ENCODE measurements around the gene KLHL21.

The KLHL21 gene

DNA sequence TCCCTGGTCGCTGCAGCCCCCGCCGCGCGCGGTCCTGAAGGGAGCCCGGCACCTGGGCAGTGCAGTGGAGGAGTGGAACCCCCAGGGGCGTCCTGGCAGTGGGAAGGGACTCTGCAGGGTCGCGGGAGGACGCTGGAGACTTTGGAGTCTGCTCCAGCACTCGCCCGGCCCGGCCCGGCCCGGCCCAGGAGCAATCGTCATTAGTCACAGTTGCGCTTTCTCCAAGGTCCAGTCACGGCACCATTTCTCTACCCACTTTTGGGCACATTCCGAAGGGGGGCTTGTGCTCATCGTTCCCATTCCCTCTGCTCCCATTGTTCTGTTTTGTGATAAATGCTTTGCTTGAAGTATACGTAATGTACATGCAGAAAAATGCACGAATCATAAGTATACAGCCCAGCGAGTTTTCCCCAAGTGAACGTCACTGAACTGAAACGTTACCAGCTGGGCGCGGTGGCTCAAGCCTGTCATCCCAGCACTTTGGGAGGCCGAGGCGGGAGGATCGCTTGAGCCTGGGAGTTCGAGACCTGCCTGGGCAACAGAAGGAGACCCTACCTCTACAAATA is 23.0 kb upstream of the KLHL21 start:
- no peak for DNase-seq (ENCODE audit: low read depth)

DNA sequence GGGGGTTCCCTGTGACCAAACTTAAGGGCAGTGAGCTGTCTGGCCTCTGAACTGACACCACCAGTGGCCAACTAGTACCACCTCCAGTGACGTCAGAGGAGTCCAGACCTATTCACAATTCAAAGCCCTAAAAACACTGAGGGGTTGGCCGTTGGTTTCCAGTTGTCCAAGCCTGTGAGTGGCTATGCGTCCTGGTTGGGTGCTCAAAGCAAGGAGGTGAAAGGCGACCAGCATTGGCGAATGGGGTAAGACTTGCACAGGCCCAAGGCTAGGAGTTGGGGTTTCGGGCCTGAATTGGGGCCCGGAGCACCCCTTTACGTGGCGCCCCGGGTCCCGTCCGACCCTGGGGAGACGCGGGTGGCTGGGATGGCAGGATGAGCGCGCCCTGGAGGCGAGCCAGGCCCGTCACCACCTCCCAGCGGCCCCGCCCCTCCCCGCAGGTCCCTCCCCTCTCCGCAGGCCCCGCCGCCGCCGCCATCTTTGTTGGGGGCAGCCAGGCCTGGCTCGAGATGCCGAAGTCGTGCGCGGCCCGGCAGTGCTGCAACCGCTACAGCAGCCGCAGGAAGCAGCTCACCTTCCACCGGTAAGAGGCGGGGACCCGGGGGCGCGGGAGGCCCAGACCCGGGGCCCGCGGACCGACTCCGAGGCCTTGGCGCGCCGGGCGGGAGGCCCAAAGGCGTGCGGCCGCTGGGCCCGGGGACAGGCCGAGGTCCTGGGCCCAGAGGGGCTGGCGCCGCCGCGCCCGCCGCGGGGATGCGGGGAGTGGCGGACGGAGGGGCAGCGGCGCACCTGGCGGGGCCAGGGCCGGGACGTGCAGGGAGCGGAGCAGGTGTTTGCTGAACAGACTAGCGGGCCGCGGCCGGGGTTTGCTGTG is 22.3 kb upstream of the KLHL21 start, which contains the start of gene THAP3:
Gene THAP3 (plus strand): TSS at position 159 of the 874 bp plus-strand sequence. CDS start 351 bp downstream, at position 510.
- no peak for DNase-seq (ENCODE audit: low read depth)

- no peak for DNase-seq (ENCODE audit: low read depth)
These were observed 20.7 kb upstream of the KLHL21 start for GRCh38 chr1:6623269-6623965.

DNA sequence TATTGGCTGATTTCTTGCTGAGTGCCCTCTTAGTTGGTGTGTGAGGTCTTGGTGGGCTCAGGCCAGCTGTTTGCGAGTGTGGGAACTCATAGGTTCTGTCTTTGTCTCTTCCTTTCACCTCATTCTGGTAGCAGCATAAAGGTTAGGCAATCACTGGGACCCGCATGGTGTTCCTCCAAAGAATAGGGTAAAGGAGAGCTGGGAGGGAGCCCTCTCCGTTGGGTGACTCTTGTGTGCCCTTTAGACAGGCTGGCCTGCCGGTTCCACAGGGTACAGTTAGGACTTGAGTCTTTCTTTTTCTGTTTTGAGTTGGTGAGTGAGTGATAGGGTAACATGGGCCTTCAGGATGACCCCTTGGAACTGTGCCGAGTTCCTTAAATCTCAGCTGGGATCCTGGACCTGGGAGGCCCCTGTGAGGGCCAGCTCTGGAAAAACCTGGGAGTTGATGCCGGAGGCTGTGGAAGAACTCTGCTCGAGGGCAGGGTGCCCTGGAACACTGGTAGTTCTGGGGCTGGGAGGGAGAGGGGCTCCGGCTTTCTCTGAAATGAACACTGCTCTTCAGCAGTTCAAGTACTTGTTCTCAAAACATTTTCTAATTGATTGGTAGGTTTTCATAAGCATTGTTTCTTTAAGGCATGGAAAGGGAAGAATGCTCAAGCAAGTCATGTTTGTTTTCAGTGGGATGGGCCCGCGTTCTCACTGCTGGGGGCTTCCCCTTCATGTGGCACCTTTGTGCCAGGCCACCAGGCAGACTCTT is 19.9 kb upstream of the KLHL21 start:
- no peak for DNase-seq (ENCODE audit: low read depth)

DNA sequence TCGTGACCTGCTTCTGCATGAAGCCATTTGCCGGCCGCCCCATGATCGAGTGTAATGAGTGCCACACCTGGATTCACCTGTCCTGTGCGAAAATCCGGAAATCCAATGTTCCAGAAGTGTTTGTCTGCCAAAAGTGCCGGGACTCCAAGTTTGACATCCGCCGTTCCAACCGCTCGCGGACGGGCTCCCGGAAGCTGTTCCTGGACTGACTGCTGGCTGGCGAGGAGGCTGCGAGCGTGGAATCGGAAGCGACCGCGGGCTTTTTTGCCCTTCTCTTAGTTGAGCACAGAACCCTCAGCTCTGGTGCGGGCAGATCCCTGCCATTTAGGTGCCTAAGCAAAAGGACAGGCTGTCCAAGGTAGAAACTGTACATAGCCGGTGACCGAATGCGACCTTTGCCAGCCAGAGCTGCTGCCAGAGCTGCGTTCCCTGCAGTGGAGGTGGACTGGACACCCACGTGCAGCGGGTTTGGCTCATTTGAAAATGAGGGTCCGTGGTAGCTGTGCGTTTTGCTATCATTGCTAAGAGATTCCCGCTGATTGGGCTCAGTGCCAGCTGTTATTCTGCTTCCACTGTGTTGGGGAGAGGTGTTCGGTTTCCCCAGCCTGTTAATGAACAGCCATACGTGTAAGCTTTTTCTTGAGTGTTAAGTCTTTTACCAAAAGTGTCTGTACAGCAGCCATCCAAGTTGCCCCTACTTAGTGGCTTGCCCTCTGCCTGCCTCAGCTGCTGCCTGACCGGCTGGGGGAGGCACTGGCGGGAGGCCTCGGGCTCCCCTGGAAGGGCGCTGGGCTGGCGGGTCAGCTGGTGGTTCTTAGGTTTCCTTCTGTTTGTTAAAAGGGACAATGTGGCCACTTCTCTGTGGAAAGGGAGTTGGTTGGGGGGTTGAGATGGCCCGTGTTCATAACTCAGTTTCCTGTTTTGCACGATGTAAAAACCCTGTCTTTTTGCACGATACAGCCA is 19.0 kb upstream of the KLHL21 start:
- DNase-seq (ENCODE audit: low read depth) = no peak

GRCh38 chr1:6619045-6619444 is 16.4 kb upstream of the KLHL21 start:
- no peak for DNase-seq (ENCODE audit: low read depth)

GRCh38 chr1:6614929-6615785 is 12.5 kb upstream of the KLHL21 start:
- DNase-seq (ENCODE audit: low read depth) = no peak

DNA sequence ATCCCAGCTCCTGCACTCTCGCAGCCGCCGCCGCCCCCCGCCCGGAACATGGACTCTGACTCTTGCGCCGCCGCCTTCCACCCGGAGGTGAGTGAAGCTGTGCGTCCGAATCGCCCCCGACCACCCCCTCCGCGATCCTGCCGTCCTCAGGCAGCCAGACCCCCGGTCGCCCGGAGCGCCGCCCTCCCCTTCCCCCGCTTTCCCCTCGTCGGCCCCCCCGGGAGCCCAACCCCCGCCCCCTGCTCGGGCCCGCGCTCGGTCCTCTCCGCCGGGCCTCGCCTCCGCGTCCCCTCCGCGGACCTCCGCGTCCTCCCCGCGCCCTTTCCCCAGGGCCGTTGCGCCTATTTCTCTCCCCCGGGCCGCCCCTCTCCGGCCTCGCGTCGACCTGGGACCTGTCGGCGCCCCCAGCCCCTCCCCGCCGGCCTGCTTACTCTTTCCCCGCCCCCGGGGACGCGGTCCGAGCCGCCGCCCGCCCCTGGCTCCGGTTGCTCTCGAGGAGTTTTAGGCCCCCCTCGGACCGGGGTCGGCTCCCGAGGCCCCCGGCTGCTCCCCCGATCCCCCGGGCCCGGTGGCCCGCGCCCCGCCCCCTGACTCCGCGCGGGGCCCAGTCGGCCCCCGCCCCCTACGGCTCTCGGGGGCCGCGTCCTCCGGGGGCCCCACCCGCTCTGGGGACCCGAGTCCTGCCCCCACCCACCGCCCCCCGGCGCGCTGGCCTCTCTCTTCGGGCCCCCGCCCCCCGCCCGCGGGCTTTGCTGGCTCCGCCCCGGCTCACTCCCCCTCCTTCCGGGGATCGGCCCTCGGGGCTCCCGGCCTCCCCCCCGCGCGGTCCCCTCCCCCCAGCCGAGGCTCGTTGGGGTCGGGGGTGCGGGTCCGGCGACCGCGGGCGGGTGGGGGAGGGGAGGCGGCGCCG is 11.6 kb upstream of the KLHL21 start:
- no peak for DNase-seq (ENCODE audit: low read depth)

DNA sequence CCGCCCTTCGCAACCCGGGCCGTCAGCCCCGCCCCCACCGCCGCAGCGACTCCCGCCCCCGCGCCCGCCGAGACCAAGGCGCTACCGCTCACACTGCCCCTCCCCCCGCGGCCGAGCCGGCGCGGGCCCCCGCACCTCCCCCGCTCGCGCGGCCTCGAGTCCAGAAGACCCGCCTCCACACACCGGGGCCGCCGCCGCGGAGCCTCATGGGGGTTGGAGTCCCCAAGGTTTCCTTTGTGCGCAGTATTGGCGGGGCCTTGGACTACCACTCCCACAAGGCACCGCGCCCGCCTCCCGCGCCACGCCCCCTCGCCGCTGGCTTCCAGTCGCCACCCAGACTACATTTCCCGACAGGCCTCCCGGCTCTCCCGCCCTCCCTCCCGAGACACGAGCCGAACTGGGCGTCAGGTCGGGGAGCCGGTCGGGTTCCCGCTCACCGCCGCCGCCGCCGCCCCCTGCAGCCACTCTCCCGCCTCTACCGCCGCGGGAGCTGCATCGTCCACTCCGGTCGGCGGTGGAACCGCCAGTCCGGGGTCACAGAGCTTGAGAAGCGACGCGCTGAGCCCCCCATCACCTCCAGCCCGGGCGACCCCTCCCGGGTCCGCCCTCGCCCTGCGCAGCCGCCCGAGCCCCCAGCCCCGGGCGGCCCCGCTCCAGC is 10.8 kb upstream of the KLHL21 start, which contains the start of gene PHF13:
Gene PHF13 (plus strand): TSS at position 371 of the 658 bp plus-strand sequence. CDS start 336 bp downstream, outside the sequence.
- peak; percentile 92 for DNase-seq (ENCODE audit: low read depth)

GRCh38 chr1:6612641-6613360 is 10.1 kb upstream of the KLHL21 start:
- no peak for DNase-seq (ENCODE audit: low read depth)

DNA sequence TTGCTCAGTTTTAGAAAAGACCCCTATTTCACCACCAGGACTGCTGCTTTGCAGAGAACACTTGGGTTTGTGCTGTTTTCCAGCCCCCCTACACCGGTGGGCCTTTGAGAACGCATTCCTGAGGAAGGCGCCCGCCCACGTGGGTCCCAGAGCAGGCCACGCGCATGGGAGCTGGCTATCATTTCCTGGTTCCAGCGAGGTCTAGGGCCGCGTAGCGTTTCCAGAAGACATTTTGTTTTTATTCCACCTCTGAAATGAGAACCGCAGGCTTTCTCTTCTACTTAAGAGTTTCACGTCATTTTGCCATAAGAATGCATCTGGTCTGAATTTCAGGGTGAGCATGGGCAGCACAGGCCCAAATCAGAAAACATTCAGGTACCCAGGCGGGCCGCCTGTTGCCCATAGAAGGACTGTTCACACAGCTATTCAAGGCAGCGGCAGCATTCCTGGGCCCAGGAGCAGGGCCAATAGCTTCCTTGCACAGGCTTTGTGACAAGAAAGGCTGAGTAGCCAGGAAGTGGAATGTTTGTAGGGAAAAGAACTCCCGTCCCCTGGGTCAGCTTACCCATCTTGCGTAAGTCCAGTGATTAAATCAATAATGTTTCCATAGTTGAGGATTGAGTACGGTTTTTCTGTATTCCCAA is 1.4 kb upstream of the KLHL21 start:
- no peak for DNase-seq (ENCODE audit: low read depth)

- DNase-seq (ENCODE audit: low read depth) = no peak
These were observed 707 bp upstream of the KLHL21 start for GRCh38 chr1:6603238-6603914.

DNA sequence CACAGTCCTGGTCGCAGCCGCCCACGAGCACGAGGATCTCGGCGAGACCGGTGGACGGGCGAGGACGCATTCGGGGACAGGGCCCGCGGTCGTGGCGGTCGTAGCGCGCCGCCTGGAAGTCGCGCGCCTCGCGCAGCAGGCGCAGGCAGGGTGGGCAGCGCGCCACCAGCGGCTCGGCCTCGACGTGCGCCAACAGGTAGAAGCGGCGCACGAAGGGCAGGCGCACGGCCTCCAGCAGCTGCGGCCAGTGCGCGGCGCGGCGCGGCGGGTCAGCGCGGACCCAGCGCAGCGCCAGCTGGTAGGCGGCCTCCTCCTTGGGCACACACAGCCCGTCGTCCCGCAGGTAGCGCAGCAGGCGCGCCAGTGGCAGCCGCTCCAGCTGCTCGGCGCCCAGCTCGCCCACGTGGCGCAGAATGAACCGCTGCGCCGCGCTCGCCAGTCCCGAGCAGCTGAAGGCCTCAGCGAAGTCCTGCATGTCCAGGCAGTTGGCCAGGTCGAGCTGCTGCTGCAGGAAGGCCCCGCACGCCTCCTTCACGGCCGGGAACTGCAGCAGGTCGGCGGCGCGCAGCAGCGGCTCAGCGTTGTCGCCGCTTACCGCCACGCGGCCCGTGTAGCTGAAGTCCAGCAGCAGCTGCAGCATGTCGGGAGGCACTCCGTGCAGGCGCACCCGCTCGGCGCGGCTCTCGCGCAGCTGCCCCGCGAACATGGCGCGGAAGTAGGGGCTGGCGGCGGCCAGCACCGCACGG is 573 bp downstream of the KLHL21 start:
- DNase-seq (ENCODE audit: low read depth) = no peak

DNA sequence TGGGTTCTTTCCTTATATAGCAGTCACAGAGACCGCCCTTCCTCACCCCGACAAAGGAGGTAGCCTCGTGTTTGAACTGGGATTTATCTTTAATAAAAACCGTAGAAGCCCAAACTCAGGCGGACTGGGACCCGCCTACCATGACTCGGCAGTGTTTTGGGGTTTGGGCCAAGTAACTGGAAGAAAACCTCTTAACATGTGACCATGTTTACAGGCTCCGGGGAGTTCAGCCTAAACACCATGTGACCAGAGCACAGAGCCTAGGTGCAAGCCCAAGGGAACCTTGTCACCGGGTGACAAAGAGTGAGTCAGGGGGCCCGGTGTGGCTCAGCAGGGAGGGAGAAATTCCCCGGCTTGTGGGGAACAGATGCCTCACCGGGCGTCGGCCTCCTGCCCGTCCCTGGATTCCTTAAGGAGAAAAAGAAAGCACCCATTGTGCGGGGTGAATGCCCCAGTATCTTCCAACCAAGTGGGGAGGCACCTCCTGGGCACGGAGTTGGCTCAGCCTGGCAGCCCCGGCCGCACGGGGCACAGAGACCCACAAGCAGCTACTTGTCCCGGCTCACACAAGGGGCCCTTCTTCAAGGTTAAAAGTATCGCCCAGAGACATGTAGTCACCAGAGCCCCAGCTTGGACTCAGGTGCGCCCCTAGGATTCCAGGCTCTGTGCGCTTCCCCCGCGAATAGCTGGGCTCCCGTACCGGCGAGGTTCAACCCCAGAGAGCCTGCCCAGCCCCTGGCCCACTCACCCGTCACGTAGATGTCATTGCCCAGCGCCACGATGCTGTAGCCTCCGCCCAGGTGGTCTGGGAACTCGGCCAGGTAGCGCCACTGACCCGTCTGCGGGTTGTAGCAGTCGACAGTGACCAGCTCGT is 1.4 kb downstream of the KLHL21 start:
- peak; percentile 95 for DNase-seq (ENCODE audit: low read depth)
